SK-N-SH treated with all-trans-retinoic acid at 6 μM for 48 hours (cell line): ENCODE results near the gene ZBTB32.

Experiments
- ARNTL ChIP-seq: fragments of 450-650 bp; formaldehyde crosslinking; IDR thresholded peaks from 2 replicates; pipeline ENCODE4 v1.5.0; 2020; ENCODE audit warnings: low read depth, mild to moderate bottlenecking, moderate library complexity, borderline replicate concordance
- CREB5 ChIP-seq: fragments of 250-450 bp; sonication (Bioruptor Pico); IDR thresholded peaks from 2 replicates; pipeline ENCODE4 v1.5.1; 2020; ENCODE audit warnings: low read depth, mild to moderate bottlenecking, moderate library complexity
- CSDC2 ChIP-seq: fragments of 250-450 bp; sonication (Bioruptor Pico); IDR thresholded peaks from 2 replicates; pipeline ENCODE4 v1.5.0; 2020; ENCODE audit warnings: mild to moderate bottlenecking, moderate library complexity
- ESRRG ChIP-seq: fragments of 250-450 bp; sonication (Bioruptor Pico); IDR thresholded peaks from 2 replicates; pipeline ENCODE4 v1.6.1; 2021; ENCODE audit warnings: mild to moderate bottlenecking
- POU6F1 ChIP-seq: fragments of 250-450 bp; sonication (Bioruptor Pico); IDR thresholded peaks from 2 replicates; pipeline ENCODE4 v1.8.0; 2021; ENCODE audit warnings: low read depth, mild to moderate bottlenecking, moderate library complexity, borderline replicate concordance
- PPARA ChIP-seq: fragments of 250-450 bp; sonication (Bioruptor Pico); IDR thresholded peaks from 2 replicates; pipeline ENCODE4 v1.5.0; 2020; ENCODE audit warnings: mild to moderate bottlenecking, borderline replicate concordance
- TCF4 ChIP-seq: fragments of 250-450 bp; sonication (Bioruptor Pico); IDR thresholded peaks from 2 replicates; pipeline ENCODE4 v1.8.0; 2021; ENCODE audit warnings: mild to moderate bottlenecking, moderate library complexity, borderline replicate concordance
- TSHZ2 ChIP-seq: fragments of 250-450 bp; sonication (Bioruptor Pico); IDR thresholded peaks from 2 replicates; pipeline ENCODE4 v1.5.0; 2020; ENCODE audit warnings: mild to moderate bottlenecking, moderate library complexity
- ZC3H10 ChIP-seq: fragments of 250-450 bp; sonication (Bioruptor Pico); IDR thresholded peaks from 2 replicates; pipeline ENCODE4 v1.5.1; 2021; ENCODE audit warnings: mild to moderate bottlenecking, moderate library complexity
- ZFP30 ChIP-seq: fragments of 450-650 bp; formaldehyde crosslinking; IDR thresholded peaks from 2 replicates; pipeline ENCODE4 v1.5.0; 2022; ENCODE audit warnings: mild to moderate bottlenecking, moderate library complexity
- ZNF565 ChIP-seq: fragments of 450-650 bp; formaldehyde crosslinking; conservative IDR thresholded peaks from 2 replicates; pipeline ENCODE4 v1.5.0; 2020; ENCODE audit warnings: low read depth, mild to moderate bottlenecking, moderate library complexity
- ZNF70 ChIP-seq: fragments of 450-650 bp; formaldehyde crosslinking; IDR thresholded peaks from 2 replicates; pipeline ENCODE4 v1.5.0; 2020; ENCODE audit warnings: mild to moderate bottlenecking, moderate library complexity
- ZNF8 ChIP-seq: fragments of 450-650 bp; formaldehyde crosslinking; IDR thresholded peaks from 2 replicates; pipeline ENCODE4 v1.5.0; 2020; ENCODE audit warnings: mild to moderate bottlenecking, moderate library complexity
- TF ChIP-seq, protein P1 (sequence below): fragments of 250-450 bp; sonication (Bioruptor Pico); IDR thresholded peaks from 2 replicates; pipeline ENCODE4 v1.8.0; 2020; ENCODE audit warnings: mild to moderate bottlenecking, moderate library complexity, borderline replicate concordance

GRCh38 chr19:35743640-35744429 lies 39.5 kb downstream of the ZBTB32 start:
- TF ChIP-seq POU6F1 (no peak), ESRRG (CRISPR knock-in tag) (no peak), PPARA (CRISPR knock-in tag) (no peak), ZFP30 (CRISPR knock-in tag) (no peak), ZC3H10 (CRISPR knock-in tag) (no peak), ZNF70 (CRISPR knock-in tag) (no peak), TCF4 (no peak), ZNF565 (no peak), ZNF8 (CRISPR knock-in tag) (no peak), TSHZ2 (CRISPR knock-in tag) (no peak), CREB5 (no peak), CSDC2 (CRISPR knock-in tag) (no peak), ARNTL (CRISPR knock-in tag) (no peak)
- TF ChIP-seq, protein P1, sequence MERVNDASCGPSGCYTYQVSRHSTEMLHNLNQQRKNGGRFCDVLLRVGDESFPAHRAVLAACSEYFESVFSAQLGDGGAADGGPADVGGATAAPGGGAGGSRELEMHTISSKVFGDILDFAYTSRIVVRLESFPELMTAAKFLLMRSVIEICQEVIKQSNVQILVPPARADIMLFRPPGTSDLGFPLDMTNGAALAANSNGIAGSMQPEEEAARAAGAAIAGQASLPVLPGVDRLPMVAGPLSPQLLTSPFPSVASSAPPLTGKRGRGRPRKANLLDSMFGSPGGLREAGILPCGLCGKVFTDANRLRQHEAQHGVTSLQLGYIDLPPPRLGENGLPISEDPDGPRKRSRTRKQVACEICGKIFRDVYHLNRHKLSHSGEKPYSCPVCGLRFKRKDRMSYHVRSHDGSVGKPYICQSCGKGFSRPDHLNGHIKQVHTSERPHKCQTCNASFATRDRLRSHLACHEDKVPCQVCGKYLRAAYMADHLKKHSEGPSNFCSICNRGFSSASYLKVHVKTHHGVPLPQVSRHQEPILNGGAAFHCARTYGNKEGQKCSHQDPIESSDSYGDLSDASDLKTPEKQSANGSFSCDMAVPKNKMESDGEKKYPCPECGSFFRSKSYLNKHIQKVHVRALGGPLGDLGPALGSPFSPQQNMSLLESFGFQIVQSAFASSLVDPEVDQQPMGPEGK (CRISPR knock-in tag), result no peak
